Ishikawa (cell line): ENCODE results near the gene SMTNL1.

Experiments used
- CREB1 ChIP-seq: IDR thresholded peaks from 2 replicates; pipeline ENCODE4 v1.6.1; 2012; ENCODE audit warnings: low read depth
- EP300 ChIP-seq: IDR thresholded peaks from 2 replicates; pipeline ENCODE4 v1.6.1; 2012; ENCODE audit warnings: borderline replicate concordance
- ZBTB7A ChIP-seq: IDR thresholded peaks from 2 replicates; pipeline ENCODE4 v1.6.1; 2012; ENCODE audit warnings: low read depth
- TF ChIP-seq, protein P1 (sequence below): IDR thresholded peaks from 2 replicates; pipeline ENCODE4 v1.6.1; 2012; ENCODE audit warnings: low read depth, mild to moderate bottlenecking

GRCh38 chr11:57571606-57572005, 34.2 kb downstream of the SMTNL1 start:
- TF ChIP-seq ZBTB7A: no peak
- TF ChIP-seq, protein P1, sequence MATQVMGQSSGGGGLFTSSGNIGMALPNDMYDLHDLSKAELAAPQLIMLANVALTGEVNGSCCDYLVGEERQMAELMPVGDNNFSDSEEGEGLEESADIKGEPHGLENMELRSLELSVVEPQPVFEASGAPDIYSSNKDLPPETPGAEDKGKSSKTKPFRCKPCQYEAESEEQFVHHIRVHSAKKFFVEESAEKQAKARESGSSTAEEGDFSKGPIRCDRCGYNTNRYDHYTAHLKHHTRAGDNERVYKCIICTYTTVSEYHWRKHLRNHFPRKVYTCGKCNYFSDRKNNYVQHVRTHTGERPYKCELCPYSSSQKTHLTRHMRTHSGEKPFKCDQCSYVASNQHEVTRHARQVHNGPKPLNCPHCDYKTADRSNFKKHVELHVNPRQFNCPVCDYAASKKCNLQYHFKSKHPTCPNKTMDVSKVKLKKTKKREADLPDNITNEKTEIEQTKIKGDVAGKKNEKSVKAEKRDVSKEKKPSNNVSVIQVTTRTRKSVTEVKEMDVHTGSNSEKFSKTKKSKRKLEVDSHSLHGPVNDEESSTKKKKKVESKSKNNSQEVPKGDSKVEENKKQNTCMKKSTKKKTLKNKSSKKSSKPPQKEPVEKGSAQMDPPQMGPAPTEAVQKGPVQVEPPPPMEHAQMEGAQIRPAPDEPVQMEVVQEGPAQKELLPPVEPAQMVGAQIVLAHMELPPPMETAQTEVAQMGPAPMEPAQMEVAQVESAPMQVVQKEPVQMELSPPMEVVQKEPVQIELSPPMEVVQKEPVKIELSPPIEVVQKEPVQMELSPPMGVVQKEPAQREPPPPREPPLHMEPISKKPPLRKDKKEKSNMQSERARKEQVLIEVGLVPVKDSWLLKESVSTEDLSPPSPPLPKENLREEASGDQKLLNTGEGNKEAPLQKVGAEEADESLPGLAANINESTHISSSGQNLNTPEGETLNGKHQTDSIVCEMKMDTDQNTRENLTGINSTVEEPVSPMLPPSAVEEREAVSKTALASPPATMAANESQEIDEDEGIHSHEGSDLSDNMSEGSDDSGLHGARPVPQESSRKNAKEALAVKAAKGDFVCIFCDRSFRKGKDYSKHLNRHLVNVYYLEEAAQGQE: no peak
- TF ChIP-seq CREB1: no peak
- no peak for TF ChIP-seq EP300
